Measurements from ENCODE around the gene AGBL5. TPM values are rescaled to one million over a fixed set of nuclear protein-coding genes. Genes with fewer than 3 reads are reported as not detected.

Gene AGBL5
- total and polyA plus RNA-seq, 2 of the 13 experiments (the other 11 are each of a cell fraction or from before 2014, with no cell fraction given), result 55.9 to 73.3 TPM

GRCh38 chr2:27086090-27086723, 34.7 kb downstream of the AGBL5 start (continued):
- TF ChIP-seq NR2C2 (CRISPR knock-in tag; IDR thresholded peaks at IDR 0.05; ENCODE audit: borderline replicate concordance) (peak; percentile 56; the same call in 1 of the 2 replicates), PLSCR1 (CRISPR knock-in tag; IDR thresholded peaks at IDR 0.05; ENCODE audit: borderline replicate concordance) (no peak; the same call in 1 of the 2 replicates), ZNF546 (CRISPR knock-in tag; conservative IDR thresholded peaks at IDR 0.05) (peak; percentile 22; the same call in 1 of the 2 replicates), ZNF274 (CRISPR knock-in tag; IDR thresholded peaks at IDR 0.05) (no peak; the same call in 1 of the 2 replicates), SMC3 (IDR thresholded peaks at IDR 0.05; ENCODE audit: low read length) (peak; percentile 37; the same call in 1 of the 2 replicates), ZBTB4 (CRISPR knock-in tag; IDR thresholded peaks at IDR 0.05; ENCODE audit: borderline replicate concordance) (no peak), ELF1 (CRISPR knock-in tag; IDR thresholded peaks at IDR 0.05) (no peak), ZNF780A (CRISPR knock-in tag; IDR thresholded peaks at IDR 0.05) (no peak; the same call in 1 of the 2 replicates), ZNF234 (CRISPR knock-in tag; conservative IDR thresholded peaks at IDR 0.05) (peak; percentile 99), REPIN1 (CRISPR knock-in tag; IDR thresholded peaks at IDR 0.05; ENCODE audit: borderline replicate concordance, low read depth) (peak; percentile 92), ZNF570 (CRISPR knock-in tag; IDR thresholded peaks at IDR 0.05; ENCODE audit: borderline replicate concordance) (no peak; the same call in 1 of the 2 replicates)
- TF ChIP-seq, protein P1, sequence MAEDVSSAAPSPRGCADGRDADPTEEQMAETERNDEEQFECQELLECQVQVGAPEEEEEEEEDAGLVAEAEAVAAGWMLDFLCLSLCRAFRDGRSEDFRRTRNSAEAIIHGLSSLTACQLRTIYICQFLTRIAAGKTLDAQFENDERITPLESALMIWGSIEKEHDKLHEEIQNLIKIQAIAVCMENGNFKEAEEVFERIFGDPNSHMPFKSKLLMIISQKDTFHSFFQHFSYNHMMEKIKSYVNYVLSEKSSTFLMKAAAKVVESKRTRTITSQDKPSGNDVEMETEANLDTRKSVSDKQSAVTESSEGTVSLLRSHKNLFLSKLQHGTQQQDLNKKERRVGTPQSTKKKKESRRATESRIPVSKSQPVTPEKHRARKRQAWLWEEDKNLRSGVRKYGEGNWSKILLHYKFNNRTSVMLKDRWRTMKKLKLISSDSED (CRISPR knock-in tag; IDR thresholded peaks at IDR 0.05), result no peak
- TF ChIP-seq, protein P2, sequence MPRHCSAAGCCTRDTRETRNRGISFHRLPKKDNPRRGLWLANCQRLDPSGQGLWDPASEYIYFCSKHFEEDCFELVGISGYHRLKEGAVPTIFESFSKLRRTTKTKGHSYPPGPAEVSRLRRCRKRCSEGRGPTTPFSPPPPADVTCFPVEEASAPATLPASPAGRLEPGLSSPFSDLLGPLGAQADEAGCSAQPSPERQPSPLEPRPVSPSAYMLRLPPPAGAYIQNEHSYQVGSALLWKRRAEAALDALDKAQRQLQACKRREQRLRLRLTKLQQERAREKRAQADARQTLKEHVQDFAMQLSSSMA (CRISPR knock-in tag; IDR thresholded peaks at IDR 0.05), result no peak
- TF ChIP-seq, protein P3, sequence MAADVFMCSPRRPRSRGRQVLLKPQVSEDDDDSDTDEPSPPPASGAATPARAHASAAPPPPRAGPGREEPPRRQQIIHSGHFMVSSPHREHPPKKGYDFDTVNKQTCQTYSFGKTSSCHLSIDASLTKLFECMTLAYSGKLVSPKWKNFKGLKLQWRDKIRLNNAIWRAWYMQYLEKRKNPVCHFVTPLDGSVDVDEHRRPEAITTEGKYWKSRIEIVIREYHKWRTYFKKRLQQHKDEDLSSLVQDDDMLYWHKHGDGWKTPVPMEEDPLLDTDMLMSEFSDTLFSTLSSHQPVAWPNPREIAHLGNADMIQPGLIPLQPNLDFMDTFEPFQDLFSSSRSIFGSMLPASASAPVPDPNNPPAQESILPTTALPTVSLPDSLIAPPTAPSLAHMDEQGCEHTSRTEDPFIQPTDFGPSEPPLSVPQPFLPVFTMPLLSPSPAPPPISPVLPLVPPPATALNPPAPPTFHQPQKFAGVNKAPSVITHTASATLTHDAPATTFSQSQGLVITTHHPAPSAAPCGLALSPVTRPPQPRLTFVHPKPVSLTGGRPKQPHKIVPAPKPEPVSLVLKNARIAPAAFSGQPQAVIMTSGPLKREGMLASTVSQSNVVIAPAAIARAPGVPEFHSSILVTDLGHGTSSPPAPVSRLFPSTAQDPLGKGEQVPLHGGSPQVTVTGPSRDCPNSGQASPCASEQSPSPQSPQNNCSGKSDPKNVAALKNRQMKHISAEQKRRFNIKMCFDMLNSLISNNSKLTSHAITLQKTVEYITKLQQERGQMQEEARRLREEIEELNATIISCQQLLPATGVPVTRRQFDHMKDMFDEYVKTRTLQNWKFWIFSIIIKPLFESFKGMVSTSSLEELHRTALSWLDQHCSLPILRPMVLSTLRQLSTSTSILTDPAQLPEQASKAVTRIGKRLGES (CRISPR knock-in tag; IDR thresholded peaks at IDR 0.05; ENCODE audit: borderline replicate concordance), result no peak; the same call in 1 of the 2 replicates
- TF ChIP-seq, protein P4, sequence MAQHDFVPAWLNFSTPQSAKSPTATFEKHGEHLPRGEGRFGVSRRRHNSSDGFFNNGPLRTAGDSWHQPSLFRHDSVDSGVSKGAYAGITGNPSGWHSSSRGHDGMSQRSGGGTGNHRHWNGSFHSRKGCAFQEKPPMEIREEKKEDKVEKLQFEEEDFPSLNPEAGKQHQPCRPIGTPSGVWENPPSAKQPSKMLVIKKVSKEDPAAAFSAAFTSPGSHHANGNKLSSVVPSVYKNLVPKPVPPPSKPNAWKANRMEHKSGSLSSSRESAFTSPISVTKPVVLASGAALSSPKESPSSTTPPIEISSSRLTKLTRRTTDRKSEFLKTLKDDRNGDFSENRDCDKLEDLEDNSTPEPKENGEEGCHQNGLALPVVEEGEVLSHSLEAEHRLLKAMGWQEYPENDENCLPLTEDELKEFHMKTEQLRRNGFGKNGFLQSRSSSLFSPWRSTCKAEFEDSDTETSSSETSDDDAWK (CRISPR knock-in tag; IDR thresholded peaks at IDR 0.05), result no peak

Measured in HepG2 (cell line).